PC-9 (cell line): ENCODE measurements around the gene CCDC33. TPM values are rescaled to one million over a fixed set of nuclear protein-coding genes. Genes with fewer than 3 reads are reported as not detected.

ENCODE experiments used
- BruUV-seq: library from RNA; stranded (reverse); fragments of 400-500 nt; replicated peaks from 2 replicates; lab custom pipeline; 2021; lab: Mats Ljungman, UMichigan
- CTCF ChIA-PET: fragments of 300-600 bp; sonication (Branson Sonifier 250); formaldehyde crosslinking; loops from one replicate; lab custom pipeline; 2022; ENCODE audit warnings: antibody characterized with exemption; lab: Charles Lee
- POLR2A ChIA-PET: fragments of 300-600 bp; sonication (Branson Sonifier 250); formaldehyde crosslinking; loops from one replicate; lab custom pipeline; 2022; ENCODE audit warnings: antibody characterized with exemption; ENCODE audit not compliant: unreplicated experiment; lab: Charles Lee
- DNase-seq, 2 experiments: peaks; one replicate each; pipeline versions ENCODE4 v3.0.0 to v3.0.0-alpha.2; 2015 to 2022; ENCODE audit warnings: mixed read lengths in 1 of 2
- H2AFZ ChIP-seq: fragments of 200-600 bp; sonication (generic); 2 replicates; pipeline ENCODE4 v1.8.1; 2017; ENCODE audit warnings: antibody characterized with exemption
- H3F3A ChIP-seq: fragments of 200-600 bp; sonication (generic); 2 replicates; pipeline ENCODE4 v1.8.1; 2017; ENCODE audit warnings: antibody characterized with exemption, mild to moderate bottlenecking, low read depth; ENCODE audit not compliant: insufficient read depth
- H3K27ac ChIP-seq: fragments of 200-600 bp; sonication (generic); 2 replicates; pipeline ENCODE4 v1.6.1; 2016; ENCODE audit warnings: mixed run types
- H3K27me3 ChIP-seq: fragments of 200-600 bp; sonication (generic); 2 replicates; pipeline ENCODE4 v1.6.1; 2016; ENCODE audit warnings: low read depth, mixed run types; ENCODE audit not compliant: insufficient read depth
- H3K36me3 ChIP-seq: fragments of 200-600 bp; sonication (generic); 2 replicates; pipeline ENCODE4 v1.6.1; 2016; ENCODE audit warnings: low read depth, mixed run types
- H3K4me1 ChIP-seq: fragments of 200-600 bp; sonication (generic); replicated peaks from 2 replicates; pipeline ENCODE4 v1.6.1; 2016; ENCODE audit warnings: mixed run types; ENCODE audit not compliant: insufficient read depth
- H3K4me2 ChIP-seq: fragments of 200-600 bp; sonication (generic); 2 replicates; pipeline ENCODE4 v1.6.1; 2017; ENCODE audit warnings: mixed run types
- H3K4me3 ChIP-seq: fragments of 200-600 bp; sonication (generic); 2 replicates; pipeline ENCODE4 v1.6.1; 2016; ENCODE audit warnings: mixed run types
- H3K79me2 ChIP-seq: fragments of 200-600 bp; sonication (generic); 2 replicates; pipeline ENCODE4 v1.6.1; 2017; ENCODE audit warnings: low read depth, mixed run types
- H3K9me2 ChIP-seq: fragments of 200-600 bp; sonication (generic); 2 replicates; pipeline ENCODE4 v1.8.1; 2017; ENCODE audit warnings: mild to moderate bottlenecking; ENCODE audit not compliant: insufficient read depth
- H3K9me3 ChIP-seq: fragments of 200-600 bp; sonication (generic); 2 replicates; pipeline ENCODE4 v1.8.1; 2016; ENCODE audit warnings: low read depth; ENCODE audit not compliant: insufficient read depth
- H4K20me1 ChIP-seq: fragments of 200-600 bp; sonication (generic); 2 replicates; pipeline ENCODE4 v1.8.1; 2017; ENCODE audit not compliant: insufficient read depth
- EZH2 ChIP-seq: fragments of 200-600 bp; sonication (generic); IDR thresholded peaks from 2 replicates; pipeline ENCODE4 v1.8.0; 2017; ENCODE audit warnings: antibody characterized with exemption, low read depth
- intact Hi-C: fragments of 100-400 bp; cut with micrococcal nuclease; formaldehyde crosslinking; loops from one replicate; pipeline ENCODE4 v1.10.0; 2022; ENCODE audit not compliant: unreplicated experiment
- total RNA-seq: library from RNA; stranded (reverse); gene quantifications from 2 replicates; pipeline ENCODE4 v1.2.3, GENCODE V29; 2021
- TF ChIP-seq, protein P1 (sequence below): fragments of 200-600 bp; sonication (generic); conservative IDR thresholded peaks from 2 replicates; pipeline ENCODE4 v1.6.1; 2017; ENCODE audit warnings: mixed run types, antibody characterized with exemption, mild to moderate bottlenecking, moderate library complexity

CCDC33 gene
- total RNA-seq, 1 experiment from 2014 or later, result 7.5 TPM

- ChIA-PET CTCF (no interaction called here), POLR2A (interaction anchor here (0.6 kb wide), 1 partner anchor 634 kb away, joined by 3 read pairs; no protein-coding TSS in a partner anchor)
- H3K27me3 ChIP-seq, result no peaks in the 10 kb centered on the region
- no peak overlapping the region for H3K4me3 ChIP-seq
- no peak for DNase-seq
- no peak overlapping the region for H2AFZ ChIP-seq
- H3K4me1 ChIP-seq, result peaks cover 33% of the 10 kb centered on the region
- no peaks in the 10 kb centered on the region for H3K9me2 ChIP-seq
- peaks cover 18% of the 10 kb centered on the region for H3K79me2 ChIP-seq
- H4K20me1 ChIP-seq, result no peaks in the 10 kb centered on the region
- no TSS peak for BruUV-seq
- TF ChIP-seq, protein P1, sequence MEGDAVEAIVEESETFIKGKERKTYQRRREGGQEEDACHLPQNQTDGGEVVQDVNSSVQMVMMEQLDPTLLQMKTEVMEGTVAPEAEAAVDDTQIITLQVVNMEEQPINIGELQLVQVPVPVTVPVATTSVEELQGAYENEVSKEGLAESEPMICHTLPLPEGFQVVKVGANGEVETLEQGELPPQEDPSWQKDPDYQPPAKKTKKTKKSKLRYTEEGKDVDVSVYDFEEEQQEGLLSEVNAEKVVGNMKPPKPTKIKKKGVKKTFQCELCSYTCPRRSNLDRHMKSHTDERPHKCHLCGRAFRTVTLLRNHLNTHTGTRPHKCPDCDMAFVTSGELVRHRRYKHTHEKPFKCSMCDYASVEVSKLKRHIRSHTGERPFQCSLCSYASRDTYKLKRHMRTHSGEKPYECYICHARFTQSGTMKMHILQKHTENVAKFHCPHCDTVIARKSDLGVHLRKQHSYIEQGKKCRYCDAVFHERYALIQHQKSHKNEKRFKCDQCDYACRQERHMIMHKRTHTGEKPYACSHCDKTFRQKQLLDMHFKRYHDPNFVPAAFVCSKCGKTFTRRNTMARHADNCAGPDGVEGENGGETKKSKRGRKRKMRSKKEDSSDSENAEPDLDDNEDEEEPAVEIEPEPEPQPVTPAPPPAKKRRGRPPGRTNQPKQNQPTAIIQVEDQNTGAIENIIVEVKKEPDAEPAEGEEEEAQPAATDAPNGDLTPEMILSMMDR, result no peak
- intact Hi-C loops, result no loop called here
- no peaks in the 10 kb centered on the region for H3K9me3 ChIP-seq
- H3K36me3 ChIP-seq, result no peaks in the 10 kb centered on the region
- H3F3A ChIP-seq, result no peaks in the 10 kb centered on the region
- no peak overlapping the region for H3K27ac ChIP-seq
- no peak overlapping the region for H3K4me2 ChIP-seq
These were observed 126.4 kb downstream of the CCDC33 start for GRCh38 chr15:74362482-74362881.

DNA sequence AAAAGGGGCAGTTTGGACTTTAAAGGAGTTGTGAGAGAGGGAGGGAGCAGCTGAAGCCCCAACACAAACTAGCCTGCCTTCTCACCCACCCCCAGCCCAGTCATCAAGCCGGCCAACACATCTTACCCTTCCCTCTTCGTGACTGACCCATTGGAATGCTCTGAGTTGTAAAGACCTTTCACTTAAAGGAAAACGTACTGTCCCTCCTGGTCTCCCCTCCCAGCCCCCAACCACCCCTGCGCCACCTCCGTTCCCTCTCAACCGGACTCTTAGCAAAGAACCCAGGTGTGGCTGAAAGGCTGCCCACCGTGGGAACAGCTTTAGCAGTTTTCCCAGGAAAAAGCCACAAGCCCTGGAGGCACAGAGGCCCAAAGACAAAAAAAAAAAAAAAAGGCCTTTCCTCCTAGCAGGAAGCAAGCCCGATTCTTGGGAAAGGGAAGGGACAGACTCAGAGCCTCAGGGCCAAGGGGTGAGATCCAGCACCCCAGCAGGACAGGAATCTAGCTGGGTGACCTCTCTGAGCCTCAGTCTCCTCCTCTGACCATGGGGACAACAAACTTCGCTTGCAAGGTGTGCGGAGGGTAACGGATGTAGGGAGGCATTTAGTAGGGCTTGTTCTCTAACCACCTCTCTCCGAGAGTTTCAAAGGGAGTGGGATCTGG, 128.9 kb downstream of the CCDC33 start:
- CTCF ChIA-PET, result no interaction called here

GRCh38 chr15:74365598-74366445, 129.7 kb downstream of the CCDC33 start:
- TF ChIP-seq, protein P1, result no peak
- TF ChIP-seq EZH2, result no peak
- no peaks in the 10 kb centered on the region for H3K27me3 ChIP-seq
- no peaks in the 10 kb centered on the region for H3F3A ChIP-seq
- no peaks in the 10 kb centered on the region for H3K9me2 ChIP-seq
- ChIA-PET CTCF (interaction anchor here (0.7 kb wide), 1 partner anchor 180 kb away, joined by 19 read pairs; no protein-coding TSS in a partner anchor), POLR2A (no interaction called here)
- peaks cover 22% of the 10 kb centered on the region for H3K79me2 ChIP-seq
- DNase-seq, result peak; percentile 44 to 59
- peak overlapping the region; percentile 86 for H3K27ac ChIP-seq
- peak overlapping the region; percentile 87 for H2AFZ ChIP-seq
- no TSS peak for BruUV-seq
- H4K20me1 ChIP-seq, result no peaks in the 10 kb centered on the region
- peak overlapping the region; percentile 78 for H3K4me2 ChIP-seq
- peak overlapping the region; percentile 86 for H3K4me3 ChIP-seq
- H3K4me1 ChIP-seq, result peaks cover 28% of the 10 kb centered on the region
- no peaks in the 10 kb centered on the region for H3K36me3 ChIP-seq
- intact Hi-C loops, result no loop called here
- no peaks in the 10 kb centered on the region for H3K9me3 ChIP-seq

More for the DNA sequence above, 128.9 kb downstream of the CCDC33 start:
- Histone ChIP-seq H3K36me3 (no peaks in the 10 kb centered on the region), H3K4me2 (peak overlapping the region; percentile 78), H3K9me3 (no peaks in the 10 kb centered on the region), H2AFZ (peak overlapping the region; percentile 87), H3F3A (no peaks in the 10 kb centered on the region), H3K4me1 (peaks cover 30% of the 10 kb centered on the region), H3K9me2 (no peaks in the 10 kb centered on the region), H3K27me3 (no peaks in the 10 kb centered on the region), H3K27ac (peak overlapping the region; percentile 86), H3K79me2 (peaks cover 22% of the 10 kb centered on the region), H4K20me1 (no peaks in the 10 kb centered on the region), H3K4me3 (peak overlapping the region; percentile 86)
- no peak for TF ChIP-seq EZH2
- TF ChIP-seq, protein P1, result no peak
- POLR2A ChIA-PET, result no interaction called here
- peak in 1 of 2 experiments; percentile 69 for DNase-seq
- BruUV-seq, result TSS peak; percentile 60
- intact Hi-C loops, result no loop called here
